Tibial artery (tissue), 4 donors: ENCODE measurements around the gene SPTBN5.

Experiments used
- DNase-seq, 2 donors: peaks; one replicate each; pipeline ENCODE4 v3.0.0-alpha.2; 2019
- H3K27ac ChIP-seq, 2 donors: fragments of 200-600 bp; sonication (generic) in 1 of 2; 1 replicate in 1 of 2; 2 replicates in 1 of 2; pipeline ENCODE4 v1.5.1; 2018 to 2019; ENCODE audit warnings: mild to moderate bottlenecking in 1 of 2
- H3K27me3 ChIP-seq, 2 donors: fragments of 200-600 bp; sonication (generic) in 1 of 2; one replicate each; pipeline versions ENCODE4 v1.5.1 to v1.6.0; 2016 to 2019
- H3K36me3 ChIP-seq, 3 donors: fragments of 200-600 bp; sonication (generic) in 2 of 3; one replicate each; pipeline ENCODE4 v1.5.1; 2016 to 2019; ENCODE audit warnings: mild to moderate bottlenecking in 2 of 3
- H3K4me1 ChIP-seq, 4 donors: fragments of 200-600 bp; sonication (generic) in 2 of 4; 1 replicate in 3 of 4; 2 replicates in 1 of 4; pipeline ENCODE4 v1.5.1; 2016 to 2019
- H3K4me3 ChIP-seq, 2 donors: fragments of 200-600 bp; sonication (generic) in 1 of 2; 1 replicate in 1 of 2; 2 replicates in 1 of 2; pipeline ENCODE4 v1.5.1; 2018 to 2019; ENCODE audit warnings: mild to moderate bottlenecking in 2 of 2
- H3K9me3 ChIP-seq, 3 donors: fragments of 200-600 bp; sonication (generic) in 1 of 3; one replicate each; pipeline ENCODE4 v1.5.1; 2016 to 2019
- intact Hi-C: fragments of 100-400 bp; cut with DNase I; formaldehyde crosslinking; loops from one replicate; pipeline ENCODE4 v1.15.0; 2023; ENCODE audit warnings: low total_unique reads
- TF ChIP-seq, protein P1 (sequence below), 2 experiments: fragments of 200-600 bp in 1 of 2; fragments of 450-650 bp in 1 of 2; IDR thresholded peaks; one replicate each; pipeline ENCODE4 v1.5.1; 2017 to 2019; ENCODE audit warnings: antibody characterized with exemption in 2 of 2, mild to moderate bottlenecking in 1 of 2, moderate library complexity in 1 of 2

SPTBN5 gene

DNA sequence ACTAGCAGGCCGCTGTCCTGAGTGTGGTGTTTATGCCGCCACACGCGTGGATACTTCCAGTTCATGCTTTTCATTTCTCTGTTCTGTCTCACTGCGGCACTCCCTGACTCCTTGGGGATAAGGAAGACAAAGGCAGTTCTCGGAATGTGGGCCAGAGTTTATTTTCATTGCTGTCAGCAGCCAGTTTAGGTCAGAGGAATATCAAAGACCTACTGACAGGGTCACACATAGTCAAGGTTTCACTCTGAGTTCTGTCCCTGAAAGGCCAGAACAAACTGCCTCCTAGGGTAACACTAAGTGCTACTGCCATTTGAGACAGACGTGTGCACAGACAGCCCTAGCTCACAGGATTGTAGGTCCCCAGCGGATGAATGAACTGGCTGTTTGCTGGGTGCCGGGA, 27.3 kb upstream of the SPTBN5 start:
- Histone ChIP-seq H3K9me3 (no peaks in the 10 kb centered on the region), H3K4me3 (no peak overlapping the region), H3K27me3 (no peaks in the 10 kb centered on the region), H3K4me1 (peaks cover 0 to 67% (median 50%) of the 10 kb centered on the region in 4 donors), H3K36me3 (peaks cover 0 to 17% (median 14%) of the 10 kb centered on the region in 3 donors), H3K27ac (peak overlapping the region; percentile 45 to 51)
- TF ChIP-seq, protein P1, sequence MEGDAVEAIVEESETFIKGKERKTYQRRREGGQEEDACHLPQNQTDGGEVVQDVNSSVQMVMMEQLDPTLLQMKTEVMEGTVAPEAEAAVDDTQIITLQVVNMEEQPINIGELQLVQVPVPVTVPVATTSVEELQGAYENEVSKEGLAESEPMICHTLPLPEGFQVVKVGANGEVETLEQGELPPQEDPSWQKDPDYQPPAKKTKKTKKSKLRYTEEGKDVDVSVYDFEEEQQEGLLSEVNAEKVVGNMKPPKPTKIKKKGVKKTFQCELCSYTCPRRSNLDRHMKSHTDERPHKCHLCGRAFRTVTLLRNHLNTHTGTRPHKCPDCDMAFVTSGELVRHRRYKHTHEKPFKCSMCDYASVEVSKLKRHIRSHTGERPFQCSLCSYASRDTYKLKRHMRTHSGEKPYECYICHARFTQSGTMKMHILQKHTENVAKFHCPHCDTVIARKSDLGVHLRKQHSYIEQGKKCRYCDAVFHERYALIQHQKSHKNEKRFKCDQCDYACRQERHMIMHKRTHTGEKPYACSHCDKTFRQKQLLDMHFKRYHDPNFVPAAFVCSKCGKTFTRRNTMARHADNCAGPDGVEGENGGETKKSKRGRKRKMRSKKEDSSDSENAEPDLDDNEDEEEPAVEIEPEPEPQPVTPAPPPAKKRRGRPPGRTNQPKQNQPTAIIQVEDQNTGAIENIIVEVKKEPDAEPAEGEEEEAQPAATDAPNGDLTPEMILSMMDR (IDR thresholded peaks at IDR 0.05): no peak
- DNase-seq: peak in 1 of 2 donors; percentile 43
- intact Hi-C loops: no loop called here

DNA sequence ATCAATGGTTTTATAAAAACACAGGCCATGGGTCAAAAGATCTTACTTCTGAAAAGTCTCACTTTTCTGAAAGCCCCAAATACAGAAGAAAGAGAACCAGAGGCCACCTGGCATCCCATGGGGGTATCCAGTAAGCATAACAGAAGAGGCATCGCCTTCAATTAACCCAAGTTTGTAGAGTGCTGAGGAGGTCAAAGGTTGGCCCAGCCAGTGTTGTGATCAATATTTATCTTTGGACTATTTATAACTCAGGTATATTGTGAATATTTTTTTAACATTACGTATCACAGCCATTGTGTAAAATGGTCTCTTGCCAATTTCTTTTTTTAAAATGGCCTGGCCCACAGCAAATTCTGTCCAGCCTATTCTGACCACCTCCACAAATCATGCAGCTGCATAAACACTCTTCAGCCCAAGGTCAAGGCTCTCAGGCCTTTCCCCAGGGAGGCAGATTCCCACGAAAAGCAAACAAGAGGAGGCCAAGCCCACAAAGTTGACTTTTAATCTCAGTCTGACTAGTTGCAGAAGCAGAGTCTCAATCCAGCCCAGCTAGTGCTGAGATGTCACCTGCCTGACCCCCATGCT, 26.2 kb upstream of the SPTBN5 start:
- TF ChIP-seq, protein P1 (IDR thresholded peaks at IDR 0.05): no peak
- H3K27ac ChIP-seq: peak overlapping the region; percentile 45 to 51
- H3K4me3 ChIP-seq: no peak overlapping the region
- H3K27me3 ChIP-seq: no peaks in the 10 kb centered on the region
- peak in 1 of 2 donors; percentile 69 for DNase-seq
- peaks cover 0 to 17% (median 14%) of the 10 kb centered on the region in 3 donors for H3K36me3 ChIP-seq
- intact Hi-C loops: no loop called here
- H3K4me1 ChIP-seq: peaks cover 0 to 63% (median 46%) of the 10 kb centered on the region in 4 donors
- H3K9me3 ChIP-seq: no peaks in the 10 kb centered on the region

GRCh38 chr15:41919201-41919820, 25.5 kb upstream of the SPTBN5 start:
- Histone ChIP-seq H3K27ac (peak overlapping the region; percentile 45 to 51), H3K4me1 (peaks cover 0 to 69% (median 46%) of the 10 kb centered on the region in 4 donors)
- intact Hi-C loops: no loop called here

GRCh38 chr15:41918506-41919126, 24.8 kb upstream of the SPTBN5 start:
- intact Hi-C loops: no loop called here
- Histone ChIP-seq H3K27ac (peak overlapping the region; percentile 45 to 51), H3K27me3 (no peaks in the 10 kb centered on the region), H3K36me3 (peaks cover 0 to 10% (median 6%) of the 10 kb centered on the region in 3 donors), H3K4me3 (no peak overlapping the region), H3K9me3 (no peaks in the 10 kb centered on the region), H3K4me1 (peaks cover 0 to 74% (median 46%) of the 10 kb centered on the region in 4 donors)
- TF ChIP-seq, protein P1 (IDR thresholded peaks at IDR 0.05): no peak
- DNase-seq: peak in 1 of 2 donors; percentile 57

More at GRCh38 chr15:41919201-41919820, 25.5 kb upstream of the SPTBN5 start:
- Histone ChIP-seq H3K36me3 (peaks cover 0 to 13% (median 10%) of the 10 kb centered on the region in 3 donors), H3K4me3 (no peak overlapping the region), H3K27me3 (no peaks in the 10 kb centered on the region), H3K9me3 (no peaks in the 10 kb centered on the region)
- TF ChIP-seq, protein P1 (IDR thresholded peaks at IDR 0.05): no peak
- peak in 1 of 2 donors; percentile 67 for DNase-seq

DNA sequence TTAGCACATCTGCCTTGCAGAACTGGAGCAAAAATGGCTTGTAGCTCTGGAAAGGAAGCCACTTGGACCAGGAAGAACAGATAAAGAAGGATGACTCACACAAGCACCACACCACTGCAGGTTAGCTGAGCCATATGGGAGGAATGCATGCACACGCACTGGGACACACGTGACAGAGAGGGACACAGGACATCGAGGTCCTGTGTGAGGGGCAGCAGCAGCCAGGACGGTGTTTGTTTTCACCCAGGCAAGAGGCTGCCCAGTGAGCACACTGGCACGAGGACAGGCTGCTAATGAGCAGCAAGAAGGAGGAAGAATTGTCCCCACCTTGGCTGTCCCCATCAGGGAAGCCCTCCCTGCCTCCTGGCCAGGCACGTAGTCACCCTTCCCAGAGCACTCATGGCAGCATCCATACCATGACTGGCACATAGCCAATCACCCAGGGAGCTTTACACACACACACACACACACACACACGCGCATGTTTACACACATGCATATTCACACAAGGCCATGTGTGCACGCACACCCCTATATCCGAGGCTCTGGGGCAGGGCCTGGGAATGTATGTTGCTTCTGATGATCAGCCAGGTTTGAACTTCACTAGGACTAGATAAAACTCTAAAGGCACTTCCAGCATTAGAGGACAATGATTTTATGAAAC, 24.0 kb upstream of the SPTBN5 start:
- intact Hi-C loops: no loop called here
- H3K27ac ChIP-seq: peak overlapping the region; percentile 45 to 51
- H3K27me3 ChIP-seq: no peaks in the 10 kb centered on the region
- DNase-seq: peak in 1 of 2 donors; percentile 67
- no peaks in the 10 kb centered on the region for H3K9me3 ChIP-seq
- TF ChIP-seq, protein P1 (IDR thresholded peaks at IDR 0.05): no peak
- H3K4me1 ChIP-seq: peaks cover 0 to 74% (median 46%) of the 10 kb centered on the region in 4 donors
- H3K4me3 ChIP-seq: no peak overlapping the region
- H3K36me3 ChIP-seq: peaks cover 0 to 10% (median 7%) of the 10 kb centered on the region in 3 donors
